T1000 (cell line): ENCODE results near the gene CD93.

ENCODE experiments used
- DNase-seq: peaks from one replicate; lab custom pipeline; 2025; ENCODE audit warnings: mixed read lengths; lab: John Stamatoyannopoulos, UW

The CD93 gene

DNA sequence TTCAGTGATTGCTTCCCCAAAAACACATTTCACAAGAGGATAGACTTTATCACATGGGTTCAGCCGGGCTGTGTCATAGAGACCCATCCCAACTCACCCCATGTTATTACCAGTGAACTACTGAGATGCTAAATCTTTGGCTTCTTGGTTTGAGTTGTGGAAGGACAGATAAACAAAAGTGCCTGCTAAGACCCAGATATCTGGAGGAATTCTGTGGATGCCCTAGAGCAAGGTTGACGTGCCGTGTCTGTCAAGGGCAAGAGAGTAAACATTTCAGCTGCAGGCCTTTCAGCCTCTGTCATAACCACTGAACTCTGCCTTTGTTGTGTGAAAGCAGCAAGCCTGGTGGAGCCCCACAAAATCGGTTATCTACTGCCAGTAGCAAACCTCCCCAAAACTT is 25.5 kb downstream of the CD93 start:
- no peak for DNase-seq

DNA sequence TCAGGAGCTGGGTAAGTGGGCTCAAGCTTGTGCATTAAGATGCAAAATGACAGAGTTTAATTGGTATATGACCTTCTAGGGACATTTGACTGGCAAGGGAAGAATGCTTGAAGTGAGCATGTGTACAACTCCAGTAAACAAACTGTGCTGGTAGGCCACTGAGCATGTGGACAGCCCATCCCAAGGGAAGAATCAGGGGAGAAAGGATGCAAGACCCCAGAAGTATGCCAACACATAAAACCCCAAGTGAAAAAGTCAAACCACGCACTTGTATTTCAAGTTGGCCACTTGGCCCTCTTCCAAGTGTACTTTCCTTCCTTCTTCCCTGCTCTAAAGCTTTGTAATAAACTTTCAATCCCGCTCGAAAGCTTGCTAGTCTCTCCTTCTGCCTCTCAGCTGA is 26.3 kb downstream of the CD93 start:
- DNase-seq: no peak

- no peak for DNase-seq
These were observed 27.1 kb downstream of the CD93 start for GRCh38 chr20:23059001-23059400.

DNA sequence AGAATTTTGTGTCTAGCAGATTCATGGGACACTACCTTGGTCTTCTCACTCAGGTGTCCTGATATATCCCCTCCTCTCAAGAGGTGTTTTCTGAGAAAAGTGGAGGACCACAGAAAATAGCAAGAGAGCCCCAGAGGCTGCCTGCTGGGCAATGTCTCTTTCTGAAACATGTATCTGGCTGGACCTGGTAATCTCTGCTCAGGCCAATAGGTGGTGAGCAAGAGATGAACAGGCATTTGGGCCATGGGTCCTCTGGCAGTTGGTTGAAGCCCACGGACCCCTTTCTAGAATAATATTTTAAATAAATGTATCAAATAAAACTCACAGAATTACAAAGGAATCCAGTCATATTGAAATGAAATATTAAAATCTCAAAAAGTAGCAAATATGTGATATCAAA is 27.9 kb downstream of the CD93 start:
- DNase-seq: no peak

GRCh38 chr20:23052904-23053303 is 33.2 kb downstream of the CD93 start:
- no peak for DNase-seq

DNA sequence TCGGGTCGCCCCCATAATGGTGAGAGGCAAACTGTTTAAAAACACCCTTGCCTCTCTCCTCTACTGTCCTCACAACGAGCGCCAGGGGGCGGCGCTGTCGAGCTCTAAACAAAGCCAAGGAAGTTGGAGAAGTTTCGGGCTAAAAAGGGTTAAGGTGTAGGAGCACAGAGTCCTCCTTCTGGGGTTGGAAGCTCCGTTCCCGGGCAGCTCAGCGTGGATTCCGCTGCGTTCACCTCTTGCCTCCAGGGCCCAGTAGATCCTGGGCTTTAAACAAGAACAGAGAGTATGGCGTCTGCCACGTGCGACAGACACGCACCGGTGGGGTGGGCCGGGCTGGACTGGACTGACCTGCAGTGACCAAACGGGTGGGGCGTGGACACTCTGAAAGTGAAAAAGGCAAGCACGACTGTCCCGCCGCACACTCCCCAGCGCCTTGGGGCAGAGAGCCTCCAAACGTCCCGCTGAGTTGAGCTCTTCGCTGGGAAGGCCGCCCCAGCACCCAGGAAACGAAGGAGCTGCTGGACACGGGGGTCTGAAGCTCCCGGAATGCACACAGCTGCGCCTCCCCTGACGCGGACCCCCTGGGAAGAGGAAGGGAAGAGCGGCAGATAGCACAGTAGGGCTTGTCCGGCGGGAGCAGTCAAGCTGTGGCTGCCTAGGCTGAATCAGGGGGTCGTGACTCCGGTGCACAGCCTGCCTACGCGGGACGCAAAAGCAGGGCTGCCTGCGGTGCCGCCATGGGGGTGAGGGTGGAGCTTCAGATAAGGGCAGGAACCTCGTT is 35.1 kb downstream of the CD93 start:
- no peak for DNase-seq

DNA sequence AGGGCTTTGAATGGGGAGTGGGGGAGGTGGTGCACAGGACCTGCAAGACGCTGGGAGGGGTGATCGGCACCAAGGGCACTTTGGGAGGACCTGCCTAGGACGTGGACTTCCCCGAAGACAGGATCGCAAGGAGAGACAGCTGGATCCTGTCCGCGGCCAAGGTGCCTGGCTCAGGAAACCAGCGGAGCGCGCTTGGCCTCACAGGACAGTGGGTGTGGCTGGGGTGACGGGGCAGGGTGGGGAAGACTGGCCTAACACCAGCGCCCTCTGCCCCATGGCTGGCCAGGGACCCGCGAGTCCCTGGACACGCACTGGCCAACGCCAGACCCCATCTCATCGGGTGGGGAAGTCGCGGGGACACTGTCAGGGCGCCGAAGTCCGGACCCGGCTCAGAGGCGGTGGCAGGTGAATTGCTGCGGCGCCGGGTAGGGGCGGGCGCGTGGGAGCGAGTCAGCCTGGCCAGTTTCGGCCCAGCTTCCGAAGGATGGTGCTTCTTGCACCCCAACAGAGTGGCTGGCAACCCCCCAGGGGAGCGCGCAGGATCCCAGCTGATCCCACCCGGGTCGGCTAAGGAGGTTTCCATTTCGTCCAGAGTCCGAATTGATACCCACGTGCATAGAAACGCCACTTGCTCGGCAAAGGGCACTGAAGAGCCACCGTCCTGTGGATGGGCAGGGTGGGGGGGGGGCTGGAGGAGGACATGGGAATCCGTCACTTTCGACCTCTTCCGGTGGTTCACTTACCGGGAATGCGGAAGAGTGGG is 35.9 kb downstream of the CD93 start:
- DNase-seq: no peak

- no peak for DNase-seq
These were observed 36.7 kb downstream of the CD93 start, which contains the start of gene THBD for GRCh38 chr20:23049201-23050075. THBD (minus strand) TSS chr20:23049672; CDS start chr20:23049504, 168 bp downstream.

DNA sequence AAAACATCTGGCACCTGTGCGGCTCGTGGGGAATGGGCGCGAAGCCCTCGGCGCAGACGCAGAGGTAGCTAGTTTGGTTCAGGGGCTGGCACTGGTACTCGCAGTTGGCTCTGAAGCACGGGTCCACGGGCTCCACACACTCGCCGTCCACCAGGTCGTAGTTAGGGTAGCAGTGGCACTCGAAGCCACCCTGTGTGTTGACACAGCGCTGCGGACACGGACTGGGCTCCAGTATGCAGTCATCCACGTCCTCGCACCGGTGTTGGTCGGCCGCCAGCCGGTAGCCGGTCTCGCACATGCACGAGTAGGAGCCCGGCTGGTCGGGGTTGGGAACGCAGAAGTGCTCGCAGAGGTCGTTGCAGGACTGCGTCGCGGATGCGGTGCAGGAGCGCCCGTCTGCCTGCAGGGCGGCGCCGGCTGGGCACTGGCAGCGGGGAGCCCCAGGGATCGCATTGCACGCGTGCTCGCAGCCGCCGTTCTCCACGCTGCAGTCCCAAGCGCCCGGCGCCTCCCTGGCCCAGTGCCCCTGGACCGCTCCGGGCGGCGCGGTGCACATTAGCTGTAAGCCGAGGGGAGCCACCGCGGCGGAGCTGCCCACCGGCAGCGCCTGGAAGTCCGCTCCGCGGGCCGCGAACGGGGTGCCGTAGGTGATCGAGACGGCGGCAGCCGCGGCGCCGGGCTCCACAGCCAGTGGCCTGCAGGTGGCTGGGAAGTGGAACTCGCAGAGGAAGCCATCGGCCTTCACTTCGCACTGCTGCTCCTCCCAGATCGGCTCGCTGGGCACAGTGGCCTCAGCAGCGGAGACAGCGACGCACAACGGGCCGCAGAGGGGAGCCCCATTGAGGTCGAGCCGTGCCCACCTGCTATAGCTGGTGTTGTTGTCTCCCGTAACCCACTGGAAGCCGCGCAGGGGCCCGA is 37.6 kb downstream of the CD93 start:
- DNase-seq: no peak

DNA sequence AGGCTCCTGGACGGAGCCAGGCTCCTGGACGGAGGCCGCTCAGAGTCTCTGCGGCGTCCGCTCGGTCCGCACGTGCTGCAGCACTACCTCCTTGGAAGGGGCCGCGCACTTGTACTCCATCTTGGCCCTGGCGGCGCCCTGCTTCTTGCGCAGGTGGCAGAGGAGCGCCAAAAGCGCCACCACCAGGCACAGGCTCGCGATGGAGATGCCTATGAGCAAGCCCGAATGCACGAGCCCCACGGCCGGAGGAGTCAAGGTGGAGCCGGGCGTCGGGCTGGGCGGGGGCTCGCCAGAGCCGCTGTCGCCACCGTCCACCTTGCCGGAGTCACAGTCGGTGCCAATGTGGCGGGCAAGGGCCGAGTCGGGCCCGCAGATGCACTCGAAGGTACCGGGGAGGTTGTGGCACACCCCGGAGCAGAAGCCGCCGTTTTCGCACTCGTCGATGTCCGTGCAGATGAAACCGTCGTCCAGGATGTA is 38.3 kb downstream of the CD93 start:
- no peak for DNase-seq

DNA sequence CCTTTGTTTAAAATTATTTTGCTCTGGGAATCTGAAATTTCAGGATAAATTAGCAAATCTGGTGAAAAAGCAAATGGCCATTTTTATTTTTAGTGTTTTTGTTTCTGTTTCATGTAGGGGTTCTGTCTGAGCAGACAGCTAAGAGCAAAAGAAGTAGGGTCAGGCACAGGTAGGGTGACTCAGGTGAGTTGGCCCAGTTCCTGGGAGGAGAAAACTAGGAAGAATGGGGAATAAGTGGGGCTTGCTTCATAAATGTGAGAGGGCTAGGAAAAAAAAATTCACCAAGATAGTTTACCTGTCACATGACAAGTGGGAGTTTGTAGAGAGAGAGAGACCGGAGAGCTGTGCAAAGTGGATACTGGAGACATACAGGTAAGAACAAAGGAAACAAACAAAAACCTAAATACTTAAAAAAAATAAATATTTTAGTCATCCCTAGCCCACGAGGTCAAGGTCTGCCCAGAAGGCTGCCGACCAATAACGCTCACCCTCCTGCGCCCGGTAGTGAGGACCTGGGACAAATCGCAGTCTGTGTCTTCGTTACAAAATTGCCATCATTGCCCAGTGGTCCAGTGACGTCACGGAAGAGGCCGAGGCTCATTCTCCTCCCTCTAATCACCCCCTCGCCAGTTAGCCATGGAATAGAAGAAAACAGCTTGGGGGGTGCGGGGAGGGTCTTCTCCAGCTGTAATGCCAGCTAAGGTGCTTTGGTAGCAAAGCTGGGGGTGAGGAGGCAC is 39.0 kb downstream of the CD93 start:
- DNase-seq: no peak

DNA sequence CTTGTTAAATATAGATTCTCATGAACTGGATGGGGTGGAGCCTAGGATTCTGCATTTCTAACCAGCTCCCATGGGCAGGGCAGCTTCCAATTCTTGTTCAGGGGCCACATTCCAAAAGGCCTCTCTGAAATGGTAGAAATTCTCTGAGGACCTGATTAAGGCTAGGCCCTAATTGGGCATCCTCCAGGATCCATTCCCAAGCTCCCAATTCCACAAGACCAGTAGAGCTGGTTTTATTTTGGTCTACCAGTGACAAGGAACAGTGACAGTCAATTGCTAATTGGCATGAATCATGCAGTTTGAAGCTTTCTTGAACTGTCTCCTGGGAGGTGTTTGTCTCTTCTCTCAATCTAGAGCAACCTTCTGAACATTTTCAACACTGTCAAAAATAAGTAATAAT is 39.7 kb downstream of the CD93 start:
- no peak for DNase-seq

DNA sequence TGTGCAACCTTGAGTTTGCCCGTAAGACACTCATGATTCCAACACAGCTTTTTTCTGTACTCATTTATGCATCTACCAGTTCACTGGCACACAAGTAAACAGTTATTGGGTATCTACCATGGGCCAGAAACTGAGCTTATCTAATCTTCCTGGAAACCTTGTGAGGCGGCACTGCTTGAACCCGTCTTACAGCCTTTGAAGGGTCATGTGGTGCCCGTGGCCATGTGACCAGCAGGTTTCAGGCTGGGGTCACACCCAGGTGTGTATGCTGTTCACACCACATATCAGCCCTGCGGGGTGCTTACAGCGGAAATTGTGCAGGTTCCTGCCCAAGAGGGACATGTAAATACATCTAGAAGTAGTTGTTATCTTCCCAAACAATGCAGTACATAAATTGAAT is 42.7 kb downstream of the CD93 start:
- DNase-seq: no peak

DNA sequence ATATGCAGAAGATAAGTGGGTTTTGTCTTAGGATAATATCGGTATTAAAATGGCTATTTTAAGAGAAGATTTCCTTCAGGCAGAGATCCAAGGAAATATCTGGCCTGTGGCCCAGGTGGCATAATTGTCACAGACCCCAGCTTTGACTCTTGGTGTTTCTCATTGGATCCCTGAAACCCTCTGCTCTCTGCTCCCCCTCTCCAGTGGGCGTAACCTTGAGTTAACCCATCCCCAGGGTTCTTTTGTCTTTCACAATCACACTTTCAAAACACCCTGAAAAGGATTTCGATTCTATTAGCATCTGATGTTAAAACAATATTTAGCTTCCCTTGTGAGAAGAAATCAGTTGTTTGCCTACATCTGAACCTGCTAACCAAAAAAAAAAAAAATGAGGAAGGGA is 43.9 kb downstream of the CD93 start:
- no peak for DNase-seq

DNA sequence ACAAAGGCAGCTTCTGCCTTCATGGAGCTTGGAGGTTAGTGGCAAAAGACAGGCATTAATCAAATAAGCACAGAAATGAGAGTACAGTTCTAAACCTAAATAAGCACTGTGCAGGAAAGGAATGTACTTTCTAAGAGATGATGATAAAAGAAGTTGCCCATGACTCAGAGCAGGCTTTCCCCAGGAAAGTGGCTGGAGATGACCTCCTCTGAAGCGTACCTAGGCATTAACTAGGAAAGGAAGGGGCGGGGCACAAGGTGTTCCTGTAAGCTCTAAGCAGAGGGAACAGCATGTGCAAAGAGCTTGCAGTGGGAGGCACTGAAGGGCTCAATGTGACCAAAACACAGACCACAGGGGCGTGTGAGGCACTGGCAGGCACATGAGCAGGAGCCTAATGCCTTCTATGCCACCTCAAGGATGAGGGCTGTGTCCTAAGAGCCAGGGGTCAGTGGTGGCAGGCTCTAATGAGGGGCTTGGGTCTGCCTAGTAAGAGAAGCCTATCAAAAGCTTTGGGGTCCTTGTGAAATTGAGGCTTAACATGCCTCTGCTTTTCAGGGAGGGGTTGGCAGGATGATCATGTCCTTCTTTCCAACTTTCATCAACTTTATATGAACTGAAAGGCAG is 46.1 kb downstream of the CD93 start:
- DNase-seq: no peak

DNA sequence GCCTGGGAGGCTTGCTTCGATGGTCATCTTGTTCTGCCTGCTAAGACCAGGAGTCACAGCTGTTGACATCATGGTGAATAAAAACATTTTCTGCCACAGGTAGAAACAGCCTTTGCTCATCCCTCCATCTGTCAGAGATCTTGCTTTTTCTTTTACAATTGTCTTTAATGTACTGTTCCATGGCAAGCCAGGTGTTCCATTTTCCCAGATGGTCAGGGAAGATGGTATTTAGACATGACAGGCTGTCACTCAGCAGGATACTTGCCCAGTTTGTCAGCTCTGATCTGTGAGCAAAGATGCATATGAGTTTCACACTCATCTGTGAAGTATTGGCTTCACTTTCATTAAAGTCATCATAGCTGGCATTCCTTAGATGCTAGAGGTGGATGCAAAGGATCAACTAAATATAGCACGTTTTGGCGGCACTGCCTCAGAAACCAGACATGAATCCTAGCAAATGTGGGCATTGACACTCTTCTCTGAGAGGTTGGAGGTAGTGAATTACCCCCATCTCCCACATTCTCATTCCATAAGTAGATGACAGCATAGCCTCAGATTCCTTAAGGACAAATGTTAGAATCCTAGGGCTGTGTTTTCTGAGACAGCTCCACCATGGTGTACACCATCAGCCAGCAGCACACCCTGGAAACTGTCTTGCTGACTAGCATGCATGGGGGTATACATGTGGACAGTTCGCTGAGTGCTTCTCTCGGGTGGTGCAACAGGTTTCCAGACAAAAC is 46.8 kb downstream of the CD93 start:
- DNase-seq: no peak

GRCh38 chr20:23037017-23037481 is 49.1 kb downstream of the CD93 start:
- no peak for DNase-seq

DNA sequence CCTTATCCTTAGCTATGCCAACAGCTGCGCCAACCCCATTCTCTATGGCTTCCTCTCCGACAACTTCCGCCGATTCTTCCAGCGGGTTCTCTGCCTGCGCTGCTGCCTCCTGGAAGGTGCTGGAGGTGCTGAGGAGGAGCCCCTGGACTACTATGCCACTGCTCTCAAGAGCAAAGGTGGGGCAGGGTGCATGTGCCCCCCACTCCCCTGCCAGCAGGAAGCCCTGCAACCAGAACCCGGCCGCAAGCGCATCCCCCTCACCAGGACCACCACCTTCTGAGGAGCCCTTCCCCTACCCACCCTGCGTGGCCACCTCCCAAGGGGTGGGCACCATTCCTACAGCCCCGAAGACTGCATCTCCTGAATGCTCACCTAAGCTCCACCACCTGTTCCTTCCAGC is 49.8 kb downstream of the CD93 start:
- DNase-seq: no peak

DNA sequence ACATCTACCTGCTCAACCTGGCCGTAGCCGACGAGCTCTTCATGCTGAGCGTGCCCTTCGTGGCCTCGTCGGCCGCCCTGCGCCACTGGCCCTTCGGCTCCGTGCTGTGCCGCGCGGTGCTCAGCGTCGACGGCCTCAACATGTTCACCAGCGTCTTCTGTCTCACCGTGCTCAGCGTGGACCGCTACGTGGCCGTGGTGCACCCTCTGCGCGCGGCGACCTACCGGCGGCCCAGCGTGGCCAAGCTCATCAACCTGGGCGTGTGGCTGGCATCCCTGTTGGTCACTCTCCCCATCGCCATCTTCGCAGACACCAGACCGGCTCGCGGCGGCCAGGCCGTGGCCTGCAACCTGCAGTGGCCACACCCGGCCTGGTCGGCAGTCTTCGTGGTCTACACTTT is 50.4 kb downstream of the CD93 start:
- DNase-seq: no peak
